GM13977 (cell line): Measurements from ENCODE around the gene AMPD3.

Source experiments
- DNase-seq: peaks from one replicate; pipeline ENCODE4 v3.0.0; 2012; ENCODE audit warnings: low spot score
- in situ Hi-C: fragments of 300-500 bp; cut with MboI; formaldehyde crosslinking; loops from one replicate; pipeline ENCODE4 v1.12.0; 2022; ENCODE audit warnings: low sequenced_read_pairs, low pct_unique_long_range_greater_than_20kb, mixed read lengths, inconsistent platforms; ENCODE audit not compliant: unreplicated experiment
- TF ChIP-seq, protein P1 (sequence below): IDR thresholded peaks from 2 replicates; pipeline ENCODE4 v1.5.1; 2012; ENCODE audit warnings: mild to moderate bottlenecking, control low read depth; ENCODE audit not compliant: insufficient read depth; ENCODE audit errors: extremely low read depth, missing control alignments

The AMPD3 gene

GRCh38 chr11:10490032-10490397 is 35.0 kb downstream of the AMPD3 start:
- no peak for DNase-seq
- in situ Hi-C loops = no loop called here
- TF ChIP-seq, protein P1, sequence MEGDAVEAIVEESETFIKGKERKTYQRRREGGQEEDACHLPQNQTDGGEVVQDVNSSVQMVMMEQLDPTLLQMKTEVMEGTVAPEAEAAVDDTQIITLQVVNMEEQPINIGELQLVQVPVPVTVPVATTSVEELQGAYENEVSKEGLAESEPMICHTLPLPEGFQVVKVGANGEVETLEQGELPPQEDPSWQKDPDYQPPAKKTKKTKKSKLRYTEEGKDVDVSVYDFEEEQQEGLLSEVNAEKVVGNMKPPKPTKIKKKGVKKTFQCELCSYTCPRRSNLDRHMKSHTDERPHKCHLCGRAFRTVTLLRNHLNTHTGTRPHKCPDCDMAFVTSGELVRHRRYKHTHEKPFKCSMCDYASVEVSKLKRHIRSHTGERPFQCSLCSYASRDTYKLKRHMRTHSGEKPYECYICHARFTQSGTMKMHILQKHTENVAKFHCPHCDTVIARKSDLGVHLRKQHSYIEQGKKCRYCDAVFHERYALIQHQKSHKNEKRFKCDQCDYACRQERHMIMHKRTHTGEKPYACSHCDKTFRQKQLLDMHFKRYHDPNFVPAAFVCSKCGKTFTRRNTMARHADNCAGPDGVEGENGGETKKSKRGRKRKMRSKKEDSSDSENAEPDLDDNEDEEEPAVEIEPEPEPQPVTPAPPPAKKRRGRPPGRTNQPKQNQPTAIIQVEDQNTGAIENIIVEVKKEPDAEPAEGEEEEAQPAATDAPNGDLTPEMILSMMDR = no peak

- TF ChIP-seq, protein P1 = no peak
- in situ Hi-C loops = no loop called here
Measured at GRCh38 chr11:10490398-10491241, 35.6 kb downstream of the AMPD3 start.

GRCh38 chr11:10492084-10492483 is 37.0 kb downstream of the AMPD3 start:
- no peak for DNase-seq
- in situ Hi-C loops = no loop called here

More at GRCh38 chr11:10490398-10491241, 35.6 kb downstream of the AMPD3 start:
- no peak for DNase-seq

GRCh38 chr11:10493041-10493663 is 38.1 kb downstream of the AMPD3 start:
- in situ Hi-C loops = no loop called here

More at GRCh38 chr11:10492084-10492483, 37.0 kb downstream of the AMPD3 start:
- TF ChIP-seq, protein P1 = no peak

DNA sequence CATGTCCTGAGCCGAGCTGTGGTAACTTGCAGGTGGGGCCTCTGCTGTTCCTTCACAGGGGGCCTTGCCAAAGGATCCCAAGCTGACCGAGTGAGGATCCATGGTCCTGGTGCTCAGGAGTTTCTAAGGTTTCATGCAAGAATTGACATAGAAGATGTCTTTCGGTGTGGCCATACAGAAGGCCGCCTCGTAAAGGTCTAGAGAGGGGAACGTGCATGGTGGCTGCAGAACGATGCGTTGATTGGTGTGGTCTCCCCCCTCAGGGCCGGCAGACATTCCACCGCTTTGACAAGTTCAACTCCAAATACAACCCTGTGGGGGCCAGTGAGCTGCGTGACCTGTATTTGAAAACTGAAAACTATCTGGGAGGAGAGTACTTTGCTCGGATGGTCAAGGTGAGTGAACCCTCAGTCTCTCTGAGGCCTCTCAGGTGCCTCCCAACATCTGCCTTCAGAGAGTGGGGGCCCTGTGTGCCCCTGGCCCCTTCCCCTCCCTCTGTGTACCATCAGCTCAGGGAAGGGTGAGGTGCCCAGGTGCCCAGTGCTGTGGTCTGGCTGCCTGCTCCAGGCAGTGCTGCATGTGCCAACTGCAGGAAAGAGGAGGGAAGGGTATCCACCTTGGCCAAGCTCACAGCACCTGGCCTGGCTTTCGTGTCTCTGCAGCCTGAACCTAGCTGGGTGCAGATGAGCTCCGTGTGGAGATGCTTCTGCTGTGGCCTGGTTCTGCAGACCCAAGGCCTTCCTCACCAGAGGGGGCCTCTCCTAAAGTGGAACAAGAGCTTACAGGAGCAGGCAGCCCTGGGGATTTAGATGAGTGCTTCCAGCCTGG is 39.8 kb downstream of the AMPD3 start:
- in situ Hi-C loops = no loop called here
- TF ChIP-seq, protein P1 = no peak
- DNase-seq = no peak

More at GRCh38 chr11:10493041-10493663, 38.1 kb downstream of the AMPD3 start:
- TF ChIP-seq, protein P1 = no peak
- DNase-seq = no peak

- in situ Hi-C loops = no loop called here
- peak; percentile 6 for DNase-seq
- TF ChIP-seq, protein P1 = no peak
Measured at GRCh38 chr11:10495464-10495786, 40.4 kb downstream of the AMPD3 start.
